HG02840 (cell line): Measurements from ENCODE around the gene YKT6.
"Not testable (repeated sequence)": the region's sequence is repeated elsewhere in the genome, so short reads cannot be mapped to it uniquely, and the experiment has no call there.

Source experiments
- ATAC-seq: cut with Tn5 transposase; IDR thresholded peaks from one replicate; pipeline ENCODE4 v1.9.1; 2021; ENCODE audit warnings: mild to moderate bottlenecking, moderate library complexity, moderate number of reproducible peaks; ENCODE audit not compliant: unreplicated experiment, low FRiP score

The YKT6 gene

DNA sequence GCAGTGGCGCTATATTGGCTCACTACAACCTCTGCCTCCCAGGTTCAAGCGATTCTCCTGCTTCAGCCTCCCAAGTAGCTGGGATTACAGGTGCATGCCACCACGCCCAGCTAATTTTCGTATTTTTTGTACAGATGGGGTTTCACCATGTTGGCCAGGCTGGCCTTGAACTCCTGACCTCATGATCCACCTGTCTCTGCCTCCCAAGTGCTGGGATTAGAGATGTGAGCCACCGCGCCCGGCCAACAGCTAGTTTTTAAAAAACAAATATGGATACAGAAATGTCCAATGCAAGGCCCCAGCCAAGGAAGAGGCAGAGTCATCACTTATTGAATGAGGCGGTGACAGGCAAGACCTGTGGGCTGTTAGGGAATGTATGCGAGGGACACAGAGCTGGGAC lies 28.9 kb upstream of the YKT6 start:
- ATAC-seq: not testable (repeated sequence)

GRCh38 chr7:44172352-44172751 lies 28.4 kb upstream of the YKT6 start:
- ATAC-seq: no peak

DNA sequence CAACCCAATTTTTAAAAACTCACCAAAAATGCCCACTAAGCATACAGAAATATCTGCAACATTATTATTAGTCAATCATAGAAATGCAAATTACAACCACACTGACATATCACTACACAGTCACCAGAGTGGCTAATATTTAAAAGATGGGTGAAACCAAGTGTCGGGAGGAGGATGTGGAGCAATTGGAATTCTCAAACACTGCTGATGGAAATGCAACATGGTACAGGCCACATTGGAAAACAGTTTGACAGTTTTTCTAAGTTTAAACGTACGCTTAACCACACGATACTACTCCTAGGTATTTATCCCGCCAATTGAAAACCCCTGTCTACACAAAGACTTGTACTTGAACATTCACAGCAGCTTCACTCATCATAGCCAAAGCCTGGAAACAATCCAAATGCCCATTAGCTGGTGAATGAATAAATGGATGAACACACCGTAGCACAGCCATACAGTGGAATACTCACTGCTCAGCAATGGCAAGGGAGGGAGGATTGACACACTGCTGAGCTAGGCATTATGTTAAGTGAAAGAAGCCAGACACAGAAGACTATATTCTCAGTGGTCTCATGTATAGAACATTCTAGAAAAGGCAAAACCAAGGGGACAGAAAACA lies 27.9 kb upstream of the YKT6 start:
- ATAC-seq: no peak

- no peak for ATAC-seq
Measured at GRCh38 chr7:44173911-44174693, 26.7 kb upstream of the YKT6 start.

- not testable (repeated sequence) for ATAC-seq
Measured at GRCh38 chr7:44174694-44174948, 26.2 kb upstream of the YKT6 start.

GRCh38 chr7:44175730-44176129 lies 25.0 kb upstream of the YKT6 start:
- no peak for ATAC-seq

DNA sequence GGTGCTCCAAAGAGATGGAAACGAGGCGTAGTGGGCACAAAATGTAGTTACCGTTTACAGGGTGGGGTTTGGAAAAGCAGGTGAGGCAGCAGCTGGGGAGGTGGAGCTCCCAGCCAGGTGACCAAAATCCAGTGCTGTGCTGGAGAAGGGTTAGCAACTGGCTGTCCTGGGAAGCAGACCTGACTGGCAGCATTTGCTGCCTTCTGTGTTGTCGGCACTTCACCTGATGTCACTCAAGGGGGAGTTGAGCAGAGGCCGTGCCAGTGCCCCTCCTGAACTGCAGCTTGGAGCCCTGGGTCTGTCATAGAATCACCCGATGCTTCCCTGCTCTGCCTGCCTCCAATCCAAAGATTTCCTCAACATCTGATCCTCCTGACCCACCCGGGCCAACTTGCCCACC lies 24.3 kb upstream of the YKT6 start:
- no peak for ATAC-seq

GRCh38 chr7:44177570-44178131 lies 23.1 kb upstream of the YKT6 start:
- no peak for ATAC-seq

DNA sequence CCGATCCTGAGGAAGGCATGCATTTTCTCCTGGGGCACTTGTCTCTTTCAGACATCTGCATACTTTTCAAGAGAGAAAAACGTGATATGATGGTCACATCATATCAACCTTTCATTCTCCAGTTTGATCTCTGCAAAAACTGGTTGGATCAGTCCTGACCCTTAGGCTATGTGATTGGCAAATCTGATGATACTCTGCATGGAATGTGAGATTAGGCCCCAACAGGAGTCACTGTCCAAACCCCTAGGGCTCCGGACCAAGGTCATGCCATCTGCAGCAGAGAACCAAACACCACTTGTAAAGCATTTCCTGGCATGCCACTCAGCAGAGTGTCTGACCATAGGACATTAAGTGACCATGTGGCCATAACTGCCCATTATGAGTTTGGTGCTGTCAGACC lies 20.1 kb upstream of the YKT6 start:
- no peak for ATAC-seq

- ATAC-seq: no peak
Measured at GRCh38 chr7:44182827-44183226, 18.0 kb upstream of the YKT6 start.

- ATAC-seq: no peak
Measured at GRCh38 chr7:44183386-44183785, 17.4 kb upstream of the YKT6 start.

DNA sequence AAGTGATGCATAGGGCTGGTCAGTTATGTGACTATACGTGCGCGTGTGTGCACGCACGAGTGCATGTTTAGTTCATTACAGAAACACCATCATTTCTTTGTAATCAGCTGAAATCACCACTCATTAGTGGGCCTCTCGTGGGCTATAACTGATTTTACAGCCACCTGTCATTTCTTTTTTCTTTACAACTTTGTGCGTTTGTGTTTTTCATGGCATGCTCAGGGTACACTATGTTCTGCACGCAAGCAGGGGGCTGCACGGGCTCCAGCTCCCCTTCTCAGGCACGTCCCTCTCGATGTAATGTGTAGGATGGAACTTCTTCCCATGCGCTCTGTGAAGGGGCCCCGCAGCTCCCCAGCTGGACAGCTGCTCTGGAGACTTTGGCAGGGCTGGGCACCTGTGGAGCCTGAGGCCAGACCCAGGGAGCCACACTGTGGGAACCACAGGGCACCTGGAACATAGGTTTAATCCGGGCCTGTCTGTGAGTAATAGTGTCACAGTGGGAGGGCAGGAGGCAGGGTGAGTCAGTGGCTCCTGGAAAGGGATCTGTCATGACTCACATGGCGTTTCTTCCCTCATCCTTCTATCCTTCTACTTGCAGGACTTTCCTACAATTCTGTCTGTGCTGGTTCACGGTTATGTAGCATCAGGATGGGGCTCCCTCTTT lies 16.4 kb upstream of the YKT6 start:
- ATAC-seq: no peak

GRCh38 chr7:44184873-44185446 lies 15.8 kb upstream of the YKT6 start:
- ATAC-seq: no peak

DNA sequence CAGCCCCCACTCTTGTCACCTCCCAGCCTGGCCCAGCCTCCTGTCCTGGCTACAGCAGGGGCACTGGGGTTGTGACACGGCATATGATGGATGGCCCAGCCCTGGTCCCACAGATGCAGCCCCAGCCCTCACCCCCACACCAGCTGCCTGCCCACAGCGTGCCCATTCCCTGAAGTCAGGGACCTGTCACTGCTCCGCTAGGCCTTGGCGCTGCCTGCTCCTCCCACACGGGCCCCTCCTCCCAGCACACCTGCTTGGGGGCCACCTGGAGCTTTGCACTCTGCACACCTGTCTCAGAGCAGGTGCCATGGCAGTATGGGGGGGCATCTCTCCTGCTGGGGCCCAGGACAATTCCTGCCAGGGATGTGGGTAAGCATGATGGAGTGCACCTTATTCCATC lies 15.0 kb upstream of the YKT6 start:
- ATAC-seq: no peak

DNA sequence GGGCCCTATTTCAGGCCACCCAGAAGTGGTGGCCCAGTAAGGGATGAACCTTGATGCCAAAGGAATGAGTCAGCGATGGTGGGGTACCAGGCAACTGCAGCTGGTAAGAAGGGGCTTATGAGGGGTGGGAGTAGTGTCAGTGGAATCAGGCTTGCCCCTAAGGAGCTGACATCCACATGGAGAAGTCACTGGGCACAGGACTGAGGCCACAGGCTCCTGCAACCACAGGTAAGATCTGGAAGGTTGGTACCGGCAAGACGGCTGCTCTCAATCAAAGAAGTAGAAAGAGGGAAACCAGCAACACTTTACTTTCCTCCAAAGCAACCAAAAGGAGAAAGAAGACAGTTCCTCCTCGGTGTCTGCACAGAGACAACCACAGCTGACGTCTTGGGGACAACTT lies 14.0 kb upstream of the YKT6 start:
- no peak for ATAC-seq

GRCh38 chr7:44187636-44188416 lies 13.0 kb upstream of the YKT6 start:
- no peak for ATAC-seq

DNA sequence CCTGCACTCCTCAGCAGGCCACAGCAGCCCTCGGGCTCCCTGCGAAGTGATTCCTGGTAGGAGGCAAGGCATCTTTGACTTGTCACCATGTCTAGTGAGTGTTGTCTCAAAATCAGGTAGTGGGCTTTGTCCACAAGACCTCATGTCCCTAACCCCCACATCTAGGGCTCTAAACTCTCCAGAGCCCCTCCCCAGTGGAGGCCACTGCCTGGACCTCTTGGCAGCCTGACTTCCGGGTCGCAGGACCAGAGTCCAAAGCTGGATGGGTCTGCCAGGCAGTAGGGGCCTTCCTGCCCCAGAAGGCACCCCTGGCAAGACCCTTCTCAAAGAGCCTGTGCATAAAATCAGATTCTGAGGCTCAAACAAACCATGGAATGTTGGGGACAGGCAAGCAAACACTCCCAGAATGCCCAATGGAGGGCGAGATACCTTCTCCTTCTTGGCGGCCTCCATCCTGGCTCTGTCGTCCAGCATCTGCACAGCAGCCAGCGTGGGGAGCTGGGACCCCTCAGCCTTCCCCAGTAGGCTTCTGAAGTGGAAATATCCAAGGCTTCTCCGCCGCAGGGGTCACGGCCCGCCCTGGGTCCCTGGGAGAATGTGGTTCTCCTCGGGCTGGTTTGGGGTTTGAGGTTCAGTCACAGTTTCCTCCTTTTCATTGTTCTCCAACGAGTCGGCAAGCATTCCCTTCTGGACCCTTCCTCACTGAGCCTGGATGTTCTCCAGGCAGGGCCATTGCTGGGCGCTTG lies 12.1 kb upstream of the YKT6 start:
- ATAC-seq: no peak

DNA sequence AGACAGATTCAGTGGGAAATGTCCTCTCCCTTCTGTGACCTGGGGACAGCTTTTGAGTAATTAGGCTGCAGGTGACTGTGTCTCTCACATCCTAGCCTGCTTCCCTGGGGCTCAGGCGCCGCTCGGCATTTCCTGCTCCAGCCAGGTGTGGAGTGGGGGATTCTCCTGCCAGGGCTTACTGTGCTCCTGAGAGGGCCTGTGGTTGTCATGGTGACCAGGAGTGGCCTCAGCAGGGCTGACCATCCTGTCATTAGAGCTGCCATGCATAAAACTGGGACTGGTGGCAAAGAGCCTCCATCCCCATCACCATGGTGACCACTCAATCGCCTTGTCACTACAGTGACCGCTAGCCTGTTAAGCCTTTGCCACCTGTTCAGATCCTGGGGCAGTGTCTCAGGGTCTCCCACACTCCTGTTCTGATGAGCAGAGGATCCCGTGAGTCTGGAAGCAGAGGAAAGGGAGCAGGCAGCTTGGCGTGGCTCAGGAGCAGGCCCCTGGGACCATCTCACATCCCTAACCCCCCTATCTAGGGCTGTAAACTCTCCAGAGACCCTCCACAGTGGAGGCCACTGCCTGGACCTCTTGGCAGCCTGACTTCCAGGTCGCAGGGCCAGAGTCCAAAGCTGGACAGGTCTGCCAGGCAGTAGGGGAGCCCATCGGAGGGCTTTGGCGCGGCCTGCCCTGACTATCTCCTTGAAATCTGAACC lies 11.3 kb upstream of the YKT6 start, which contains the start of gene GCK:
Gene GCK, minus strand, starts transcription at position 154 of the 707 bp plus-strand sequence. CDS start 486 bp downstream, outside the sequence.
- no peak for ATAC-seq
